H9 (cell line): ENCODE data around the gene ENOX1. TPM values are rescaled to one million over a fixed set of nuclear protein-coding genes. Genes with fewer than 3 reads are reported as not detected.

Experiments
- DNase-seq: peaks from one replicate; pipeline ENCODE4 v3.0.0-alpha.2; 2017
- H2AFZ ChIP-seq: one replicate; pipeline ENCODE4 v1.6.1; 2013; ENCODE audit warnings: mild to moderate bottlenecking, low read length, control low read depth, moderate library complexity
- H2AK5ac ChIP-seq: 2 replicates; pipeline ENCODE4 v1.6.1; 2013; ENCODE audit warnings: low read length, control low read depth, mixed read lengths; ENCODE audit not compliant: insufficient read length
- H2BK120ac ChIP-seq: one replicate; pipeline ENCODE4 v1.6.1; 2013; ENCODE audit warnings: low read depth, mild to moderate bottlenecking, low read length, control low read depth, inconsistent platforms; ENCODE audit not compliant: poor library complexity, severe bottlenecking
- H2BK12ac ChIP-seq: 2 replicates; pipeline ENCODE4 v1.6.1; 2013; ENCODE audit warnings: low read length, control low read depth, mixed read lengths, low read depth; ENCODE audit not compliant: insufficient read length
- H2BK15ac ChIP-seq: 2 replicates; pipeline ENCODE4 v1.6.1; 2013; ENCODE audit warnings: low read depth, low read length, control low read depth
- H2BK20ac ChIP-seq: one replicate; pipeline ENCODE4 v1.6.1; 2013; ENCODE audit warnings: low read depth, mild to moderate bottlenecking, low read length, control low read depth, inconsistent platforms; ENCODE audit not compliant: poor library complexity, severe bottlenecking
- H2BK5ac ChIP-seq: 2 replicates; pipeline ENCODE4 v1.6.1; 2013; ENCODE audit warnings: low read length, control low read depth, mixed read lengths; ENCODE audit not compliant: insufficient read length
- H3K14ac ChIP-seq: 2 replicates; pipeline ENCODE4 v1.6.1; 2013; ENCODE audit warnings: low read length, control low read depth; ENCODE audit not compliant: insufficient read depth
- H3K18ac ChIP-seq: 2 replicates; pipeline ENCODE4 v1.6.1; 2013; ENCODE audit warnings: low read depth, mild to moderate bottlenecking, mixed read lengths, low read length, control low read depth; ENCODE audit not compliant: insufficient read length
- H3K23ac ChIP-seq: 2 replicates; pipeline ENCODE4 v1.6.1; 2013; ENCODE audit warnings: low read length, control low read depth, mixed read lengths, low read depth; ENCODE audit not compliant: insufficient read length
- H3K23me2 ChIP-seq: 2 replicates; pipeline ENCODE4 v1.6.1; 2013; ENCODE audit warnings: low read depth, mild to moderate bottlenecking, mixed read lengths, low read length, control low read depth; ENCODE audit not compliant: insufficient read length, poor library complexity, severe bottlenecking
- H3K27ac ChIP-seq: 2 replicates; pipeline ENCODE4 v1.5.1; 2013; ENCODE audit warnings: low read length, control low read depth, mixed read lengths, low read depth; ENCODE audit not compliant: insufficient read length
- H3K27me3 ChIP-seq: 2 replicates; pipeline ENCODE4 v1.6.1; 2013; ENCODE audit warnings: low read length, control low read depth, inconsistent platforms; ENCODE audit not compliant: insufficient read depth
- H3K4ac ChIP-seq: 2 replicates; pipeline ENCODE4 v1.6.1; 2013; ENCODE audit warnings: low read depth, mild to moderate bottlenecking, control low read depth, inconsistent platforms, low read length, moderate library complexity
- H3K4me1 ChIP-seq: 2 replicates; pipeline ENCODE4 v1.6.1; 2013; ENCODE audit warnings: low read length, control low read depth, inconsistent platforms; ENCODE audit not compliant: insufficient read depth
- H3K4me2 ChIP-seq: 2 replicates; pipeline ENCODE4 v1.6.1; 2013; ENCODE audit warnings: low read length, control low read depth, mixed read lengths; ENCODE audit not compliant: insufficient read length, insufficient read depth
- H3K56ac ChIP-seq: 2 replicates; pipeline ENCODE4 v1.6.1; 2013; ENCODE audit warnings: low read depth, mild to moderate bottlenecking, mixed read lengths, low read length, control low read depth; ENCODE audit not compliant: insufficient read length
- H3K79me1 ChIP-seq: 2 replicates; pipeline ENCODE4 v1.6.1; 2013; ENCODE audit warnings: low read depth, mild to moderate bottlenecking, moderate library complexity, low read length, control low read depth, inconsistent platforms; ENCODE audit not compliant: insufficient read depth, poor library complexity, severe bottlenecking
- H3K79me2 ChIP-seq: 2 replicates; pipeline ENCODE4 v1.6.1; 2013; ENCODE audit warnings: low read length, control low read depth, inconsistent platforms; ENCODE audit not compliant: insufficient read depth
- H3K9ac ChIP-seq: 2 replicates; pipeline ENCODE4 v1.6.1; 2013; ENCODE audit warnings: low read length, control low read depth, mixed read lengths; ENCODE audit not compliant: insufficient read length; ENCODE audit errors: extremely low read depth
- H3K9me3 ChIP-seq: one replicate; pipeline ENCODE4 v1.6.1; 2013; ENCODE audit warnings: low read depth, low read length, inconsistent platforms; ENCODE audit not compliant: control insufficient read depth
- H3T11ph ChIP-seq: one replicate; pipeline ENCODE4 v1.6.1; 2013; ENCODE audit warnings: mild to moderate bottlenecking, low read length, control low read depth, inconsistent platforms
- H4K20me1 ChIP-seq: one replicate; pipeline ENCODE4 v1.6.1; 2013; ENCODE audit not compliant: control insufficient read depth, insufficient read length, insufficient read depth
- H4K5ac ChIP-seq: 2 replicates; pipeline ENCODE4 v1.6.1; 2013; ENCODE audit warnings: low read depth, mild to moderate bottlenecking, mixed read lengths, low read length, control low read depth; ENCODE audit not compliant: insufficient read length
- H4K8ac ChIP-seq: replicated peaks from 2 replicates; pipeline ENCODE4 v1.6.1; 2013; ENCODE audit warnings: low read length, control low read depth, mixed read lengths, low read depth; ENCODE audit not compliant: insufficient read length
- H4K91ac ChIP-seq: 2 replicates; pipeline ENCODE4 v1.6.1; 2013; ENCODE audit warnings: low read depth, mild to moderate bottlenecking, moderate library complexity, mixed read lengths, low read length, control low read depth; ENCODE audit not compliant: insufficient read length
- H3K27ac Mint-ChIP-seq, 3 experiments: 2 replicates in 2 of 3; 3 replicates in 1 of 3; pipeline ENCODE4 v1.8.0; 2020 to 2021; ENCODE audit warnings: mixed read lengths in 3 of 3, mild to moderate bottlenecking in 1 of 3, moderate library complexity in 1 of 3
- H3K27me3 Mint-ChIP-seq: 2 replicates; pipeline ENCODE4 v1.8.0; 2021; ENCODE audit warnings: low read depth, mild to moderate bottlenecking, moderate library complexity, mixed read lengths
- H3K36me3 Mint-ChIP-seq, 3 experiments: 2 replicates in 2 of 3; 3 replicates in 1 of 3; pipeline ENCODE4 v1.8.0; 2020 to 2021; ENCODE audit warnings: low read depth in 3 of 3, mixed read lengths in 3 of 3; ENCODE audit not compliant: insufficient read depth in 1 of 3
- H3K4me1 Mint-ChIP-seq, 2 experiments: 2 replicates each; pipeline ENCODE4 v1.8.0; 2020; ENCODE audit warnings: mixed read lengths in 2 of 2
- H3K4me3 Mint-ChIP-seq, 2 experiments: 2 replicates in 1 of 2; 3 replicates in 1 of 2; pipeline ENCODE4 v1.8.0; 2020 to 2021; ENCODE audit warnings: mild to moderate bottlenecking in 2 of 2, mixed read lengths in 2 of 2, moderate library complexity in 1 of 2
- H3K9me3 Mint-ChIP-seq, 2 experiments: 2 replicates in 1 of 2; 3 replicates in 1 of 2; pipeline ENCODE4 v1.8.0; 2020; ENCODE audit warnings: mild to moderate bottlenecking in 2 of 2, mixed read lengths in 2 of 2, moderate library complexity in 1 of 2
- CTCF ChIP-seq: fragments of 200-600 bp; sonication (generic); conservative IDR thresholded peaks from 3 replicates; pipeline ENCODE4 v1.8.0; 2021; ENCODE audit warnings: antibody characterized with exemption, mild to moderate bottlenecking
- WGBS: extraction: QIAGEN DNeasy Blood & Tissue Kit; methylation state at CpG from one replicate; pipeline ENCODE4 v1.1.7; 2013; ENCODE audit warnings: missing lambda C conversion rate, low lambda C conversion rate, mixed read lengths; ENCODE audit not compliant: insufficient read length; ENCODE audit errors: extremely low coverage; 5-methylcytosine and 5-hydroxymethylcytosine counted together
- total RNA-seq: library from RNA; stranded (reverse); gene quantifications from 2 replicates; pipeline ENCODE4 v1.2.1, GENCODE V29; 2021

ENOX1 gene
- total RNA-seq, 1 experiment from 2014 or later: 0.24 TPM

- H3K4me1 Mint-ChIP-seq: peaks cover 17% of the 10 kb centered on the region in 2 experiments
- no CpG with 5 or more reads among the region's 2 CpGs for WGBS
Observed at GRCh38 chr13:43298816-43299215, 488.0 kb downstream of the ENOX1 start.

More at GRCh38 chr13:43298816-43299215, 488.0 kb downstream of the ENOX1 start:
- H3K27me3 Mint-ChIP-seq: no peaks in the 10 kb centered on the region
- no peak overlapping the region for H2AK5ac ChIP-seq
- no peak for TF ChIP-seq CTCF
- no peak overlapping the region for H2BK20ac ChIP-seq
- H3K4ac ChIP-seq: no peak overlapping the region
- no peak overlapping the region for H4K91ac ChIP-seq
- no peak overlapping the region for H2BK120ac ChIP-seq
- no peak overlapping the region for H2BK5ac ChIP-seq
- no peak overlapping the region for H4K8ac ChIP-seq
- no peak overlapping the region for H4K5ac ChIP-seq
- no peak for DNase-seq
- no peak overlapping the region for H3K27ac ChIP-seq
- H3K14ac ChIP-seq: no peak overlapping the region
- H2BK12ac ChIP-seq: no peak overlapping the region
- H3K79me1 ChIP-seq: no peaks in the 10 kb centered on the region
- H2AFZ ChIP-seq: no peak overlapping the region
- H3K36me3 Mint-ChIP-seq: no peaks in the 10 kb centered on the region
- H3K9ac ChIP-seq: no peak overlapping the region
- no peaks in the 10 kb centered on the region for H3K9me3 Mint-ChIP-seq
- no peak overlapping the region for H3K4me3 Mint-ChIP-seq
- H3K23me2 ChIP-seq: no peaks in the 10 kb centered on the region
- no peak overlapping the region for H3K56ac ChIP-seq
- H4K20me1 ChIP-seq: no peaks in the 10 kb centered on the region
- no peak overlapping the region for H3K23ac ChIP-seq
- no peaks in the 10 kb centered on the region for H3K27me3 ChIP-seq
- H3K79me2 ChIP-seq: no peaks in the 10 kb centered on the region
- H3K4me1 ChIP-seq: no peaks in the 10 kb centered on the region; the same call in 1 of the 2 replicates
- H2BK15ac ChIP-seq: no peak overlapping the region
- H3K27ac Mint-ChIP-seq: no peak overlapping the region
- no peak overlapping the region for H3T11ph ChIP-seq
- no peak overlapping the region for H3K4me2 ChIP-seq
- no peak overlapping the region for H3K18ac ChIP-seq
- H3K9me3 ChIP-seq: no peaks in the 10 kb centered on the region
